H1 (cell line): ENCODE results near the gene KRT9. TPM values are rescaled to one million over a fixed set of nuclear protein-coding genes. Genes with fewer than 3 reads are reported as not detected.
A peak's percentile ranks its signal among the peaks of the same experiment; 100 is the strongest.

Source experiments
- CTCF ChIA-PET: fragments of 300-600 bp; sonication (Branson Sonifier 250); formaldehyde crosslinking; loops from one replicate; lab custom pipeline; 2021; ENCODE audit not compliant: partially characterized antibody; lab: Charles Lee
- POLR2A ChIA-PET: fragments of 300-600 bp; sonication (Branson Sonifier 250); formaldehyde crosslinking; loops from one replicate; lab custom pipeline; 2021; ENCODE audit warnings: inconsistent platforms; ENCODE audit not compliant: partially characterized antibody; lab: Charles Lee
- DNase-seq, 2 experiments: peaks; one replicate each; pipeline versions ENCODE4 v3.0.0 to v3.0.0-alpha.2; 2010 to 2022; ENCODE audit warnings: low spot score in 2 of 2, low read depth in 1 of 2, mixed read lengths in 1 of 2
- FAIRE-seq: peaks from 2 replicates; lab custom pipeline; 2011; peaks lifted over from hg19 to GRCh38; lab: Jason Lieb, UNC
- H2AFZ ChIP-seq: 2 replicates; pipeline ENCODE4 v1.8.1; 2012; ENCODE audit warnings: low read length, inconsistent platforms
- H2AK5ac ChIP-seq: 2 replicates; pipeline ENCODE4 v1.6.1; 2013; ENCODE audit warnings: low read depth, low read length
- H2BK120ac ChIP-seq: replicated peaks from 2 replicates; pipeline ENCODE3; 2013; ENCODE audit warnings: low read depth, low read length, inconsistent platforms
- H2BK12ac ChIP-seq: 2 replicates; pipeline ENCODE4 v1.6.1; 2013; ENCODE audit warnings: low read depth, low read length
- H2BK15ac ChIP-seq: 2 replicates; pipeline ENCODE4 v1.6.1; 2013; ENCODE audit warnings: low read length
- H2BK20ac ChIP-seq: 2 replicates; pipeline ENCODE4 v1.6.1; 2013; ENCODE audit warnings: low read length
- H2BK5ac ChIP-seq: 2 replicates; pipeline ENCODE4 v1.6.1; 2013; ENCODE audit warnings: low read depth, low read length
- H3K14ac ChIP-seq: 2 replicates; pipeline ENCODE4 v1.6.1; 2013; ENCODE audit warnings: inconsistent platforms; ENCODE audit not compliant: insufficient read length
- H3K18ac ChIP-seq: 2 replicates; pipeline ENCODE4 v1.6.1; 2013; ENCODE audit warnings: low read length; ENCODE audit errors: extremely low read depth
- H3K23ac ChIP-seq: 2 replicates; pipeline ENCODE4 v1.6.1; 2013; ENCODE audit warnings: inconsistent platforms; ENCODE audit not compliant: insufficient read length
- H3K23me2 ChIP-seq: 2 replicates; pipeline ENCODE4 v1.6.1; 2013; ENCODE audit warnings: low read depth, low read length
- H3K27ac ChIP-seq: 2 replicates; pipeline ENCODE4 v1.6.1; 2011; ENCODE audit warnings: low read depth, low read length, inconsistent platforms
- H3K27me3 ChIP-seq, 4 experiments: replicated peaks in 1 of 4; 1 replicate in 1 of 4; 2 replicates in 3 of 4; pipeline versions ENCODE4 v1.6.1 to v1.8.1; 2011 to 2013; ENCODE audit warnings: low read length in 3 of 4, mild to moderate bottlenecking in 3 of 4, inconsistent platforms in 2 of 4, mixed read lengths in 2 of 4, moderate library complexity in 1 of 4; ENCODE audit not compliant: control insufficient read depth in 3 of 4, insufficient read depth in 3 of 4; ENCODE audit errors: extremely low read depth in 1 of 4
- H3K36me3 ChIP-seq, 4 experiments: 2 replicates each; pipeline versions ENCODE4 v1.6.1 to v1.8.1; 2011 to 2013; ENCODE audit warnings: mild to moderate bottlenecking in 4 of 4, low read length in 3 of 4, moderate library complexity in 2 of 4, control low read depth in 1 of 4, inconsistent platforms in 1 of 4; ENCODE audit not compliant: insufficient read depth in 4 of 4, control insufficient read depth in 2 of 4
- H3K4ac ChIP-seq: replicated peaks from 2 replicates; pipeline ENCODE3; 2013; ENCODE audit warnings: low read length, low read depth, mixed read lengths, inconsistent platforms; ENCODE audit not compliant: insufficient read length
- H3K4me1 ChIP-seq, 4 experiments: replicated peaks in 1 of 4; 1 replicate in 1 of 4; 2 replicates in 3 of 4; pipeline versions ENCODE4 v1.6.1 to v1.8.1; 2011 to 2013; ENCODE audit warnings: low read length in 3 of 4, inconsistent platforms in 2 of 4, mixed read lengths in 1 of 4; ENCODE audit not compliant: insufficient read depth in 4 of 4, control insufficient read depth in 3 of 4
- H3K4me2 ChIP-seq, 2 experiments: 2 replicates each; pipeline versions ENCODE4 v1.6.1 to v1.8.1; 2011 to 2013; ENCODE audit warnings: low read depth in 2 of 2, low read length in 2 of 2, control low read depth in 1 of 2, inconsistent platforms in 1 of 2, mild to moderate bottlenecking in 1 of 2; ENCODE audit not compliant: insufficient read depth in 1 of 2
- H3K4me3 ChIP-seq, 4 experiments: fragments of 200-600, 300-600 bp in 1 of 4; sonication (generic), shearing (Covaris generic), sonication (Bioruptor Twin) in 1 of 4; 2 replicates each; pipeline versions ENCODE4 v1.5.1 to v1.8.1; 2011 to 2016; ENCODE audit warnings: low read length in 4 of 4, low read depth in 3 of 4, control low read depth in 2 of 4, inconsistent platforms in 2 of 4, mild to moderate bottlenecking in 2 of 4, mixed read lengths in 1 of 4, moderate library complexity in 1 of 4; ENCODE audit not compliant: insufficient read depth in 2 of 4; ENCODE audit errors: extremely low read depth in 1 of 4
- H3K56ac ChIP-seq: replicated peaks from 2 replicates; pipeline ENCODE3; 2013; ENCODE audit warnings: low read depth, mild to moderate bottlenecking, mixed read lengths, low read length, inconsistent platforms; ENCODE audit not compliant: insufficient read length
- H3K79me1 ChIP-seq: 2 replicates; pipeline ENCODE4 v1.6.1; 2013; ENCODE audit warnings: low read depth, low read length, control low read depth
- H3K79me2 ChIP-seq, 2 experiments: 2 replicates each; pipeline versions ENCODE4 v1.6.1 to v1.8.1; 2012 to 2013; ENCODE audit warnings: low read length in 2 of 2, mild to moderate bottlenecking in 2 of 2, inconsistent platforms in 1 of 2; ENCODE audit not compliant: insufficient read depth in 2 of 2, control insufficient read depth in 1 of 2
- H3K9ac ChIP-seq, 4 experiments: replicated peaks in 1 of 4; 1 replicate in 1 of 4; 2 replicates in 3 of 4; pipeline versions ENCODE4 v1.6.1 to v1.8.1; 2011 to 2013; ENCODE audit warnings: low read depth in 3 of 4, low read length in 3 of 4, control low read depth in 2 of 4, mild to moderate bottlenecking in 2 of 4, moderate library complexity in 2 of 4, inconsistent platforms in 1 of 4; ENCODE audit errors: extremely low read depth in 1 of 4
- H3K9me3 ChIP-seq, 2 experiments: 2 replicates each; pipeline versions ENCODE4 v1.6.1 to v1.8.1; 2012 to 2013; ENCODE audit warnings: mild to moderate bottlenecking in 2 of 2, moderate library complexity in 2 of 2, control low read depth in 1 of 2, inconsistent platforms in 1 of 2, low read depth in 1 of 2, low read length in 1 of 2, mixed read lengths in 1 of 2; ENCODE audit not compliant: insufficient read depth in 2 of 2
- H4K20me1 ChIP-seq, 2 experiments: replicated peaks in 1 of 2; 2 replicates each; pipeline versions ENCODE3 to v1.8.1; 2011 to 2013; ENCODE audit warnings: inconsistent platforms in 2 of 2, low read length in 2 of 2, mild to moderate bottlenecking in 1 of 2; ENCODE audit not compliant: insufficient read depth in 2 of 2, control insufficient read depth in 1 of 2
- H4K5ac ChIP-seq: 2 replicates; pipeline ENCODE4 v1.6.1; 2013; ENCODE audit warnings: low read length, low read depth, mixed read lengths, inconsistent platforms; ENCODE audit not compliant: insufficient read length
- H4K8ac ChIP-seq: 2 replicates; pipeline ENCODE4 v1.8.0; 2013; ENCODE audit warnings: mild to moderate bottlenecking, moderate library complexity, low read length, inconsistent platforms; ENCODE audit not compliant: insufficient read depth; ENCODE audit errors: extremely low read depth
- H4K91ac ChIP-seq: replicated peaks from 2 replicates; pipeline ENCODE3; 2013; ENCODE audit warnings: low read length, mixed read lengths, inconsistent platforms; ENCODE audit not compliant: insufficient read length
- RBBP5 ChIP-seq: IDR thresholded peaks from 2 replicates; pipeline ENCODE4 v1.7.1; 2012; ENCODE audit warnings: low read depth, mild to moderate bottlenecking, inconsistent platforms, low read length, moderate library complexity, borderline replicate concordance
- SIX5 ChIP-seq: IDR thresholded peaks from 2 replicates; pipeline ENCODE4 v1.6.1; 2011; ENCODE audit warnings: mild to moderate bottlenecking, low read depth, low read length
- WGBS, 2 experiments: shearing (Covaris generic) in 1 of 2; methylation state at CpG; one replicate each; pipeline versions ENCODE4 v1.1.6 to v1.1.7; 2013 to 2015; ENCODE audit warnings: low lambda C conversion rate in 2 of 2, mixed read lengths in 2 of 2, inconsistent platforms in 1 of 2, low coverage in 1 of 2, missing lambda C conversion rate in 1 of 2; ENCODE audit not compliant: insufficient replicate concordance in 2 of 2, insufficient coverage in 1 of 2, insufficient read length in 1 of 2; ENCODE audit errors: extremely low coverage in 1 of 2, missing lambda C conversion rate in 1 of 2; 5-methylcytosine and 5-hydroxymethylcytosine counted together
- polyA plus RNA-seq, 7 experiments: library from polyadenylated mRNA; depleted of rRNA in 3 of 7; stranded (reverse) in 5 of 7; unstranded in 2 of 7; fragments of >200 nt in 5 of 7; fragments of 200-250 nt in 2 of 7; gene quantifications; 1 replicate in 5 of 7; 2 replicates in 1 of 7; 4 replicates in 1 of 7; pipeline versions ENCODE4 v1.2.1 to v1.2.3, GENCODE V29; 2011 to 2013; ENCODE audit warnings: missing spikeins in 2 of 7, mixed read lengths in 2 of 7
- total RNA-seq: library from RNA; stranded (reverse); fragmentation: NEBNext Ultra II Directional; extraction: Animal tissue kit (Norgen Biotek cat#: 25700); gene quantifications from 2 replicates; pipeline ENCODE4 v1.2.1, GENCODE V29; 2021

The KRT9 gene
- total and polyA plus RNA-seq, 2 of the 8 experiments (the other 6 are each of a cell fraction or from before 2014, with no cell fraction given) = not detected

DNA sequence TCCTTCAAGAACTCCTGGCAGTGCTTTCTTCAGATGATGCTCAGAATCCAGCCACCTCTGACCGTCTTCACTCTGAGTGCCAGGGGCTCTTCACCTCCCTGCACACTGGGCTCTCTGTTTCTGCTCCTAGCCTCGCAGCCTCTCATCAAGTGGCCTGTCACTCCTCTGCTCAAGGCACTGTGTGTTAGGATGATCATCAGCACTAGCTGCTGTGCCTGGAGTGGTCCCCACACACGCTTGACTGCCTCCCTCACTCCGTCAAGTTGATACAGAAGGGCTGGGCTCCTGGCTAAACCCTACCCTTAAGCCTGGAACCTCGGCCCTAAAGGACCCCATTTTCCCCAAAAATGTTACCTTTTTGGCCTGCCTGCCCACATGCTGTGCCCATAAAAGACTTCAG, 15.6 kb downstream of the KRT9 start:
- FAIRE-seq = no peak
- no peak overlapping the region for H2AFZ ChIP-seq
- no peak for TF ChIP-seq SIX5
- no peak for TF ChIP-seq RBBP5

More for the DNA sequence above, 15.6 kb downstream of the KRT9 start:
- H2BK15ac ChIP-seq = no peak overlapping the region
- no peak overlapping the region for H3K14ac ChIP-seq
- H4K91ac ChIP-seq = no peak overlapping the region
- H4K20me1 ChIP-seq = no peaks in the 10 kb centered on the region
- H3K79me1 ChIP-seq = no peaks in the 10 kb centered on the region
- H3K36me3 ChIP-seq = no peaks in the 10 kb centered on the region
- no peak overlapping the region for H3K27ac ChIP-seq
- H2AK5ac ChIP-seq = no peak overlapping the region
- H3K56ac ChIP-seq = no peak overlapping the region
- H3K23ac ChIP-seq = no peak overlapping the region
- 78% methylated on average over 5 of the region's 5 CpGs; no CpG with 5 or more reads in 1 of the 2 experiments for WGBS, 2 experiments
- H2BK5ac ChIP-seq = no peak overlapping the region
- H4K8ac ChIP-seq = no peak overlapping the region
- peak overlapping the region in 1 of 4 experiments; percentile 17; a peak in 1 of 7 replicates for H3K9ac ChIP-seq
- no peak overlapping the region for H3K4me2 ChIP-seq
- no peaks in the 10 kb centered on the region; a peak in 2 of 7 replicates for H3K27me3 ChIP-seq
- no peaks in the 10 kb centered on the region for H3K79me2 ChIP-seq
- H3K4me3 ChIP-seq = no peak overlapping the region
- no peak overlapping the region for H2BK120ac ChIP-seq
- H3K4ac ChIP-seq = no peak overlapping the region
- H3K23me2 ChIP-seq = no peaks in the 10 kb centered on the region; the same call in 1 of the 2 replicates
- DNase-seq = no peak
- H4K5ac ChIP-seq = no peak overlapping the region
- ChIA-PET CTCF (interaction anchor here (1.3 to 21.2 kb wide), 3 partner anchors 92 to 751 kb away, joined by 3 to 492 read pairs (median 279); no protein-coding TSS in a partner anchor), POLR2A (no interaction called here)
- peaks cover 0 to 2% (median 0%) of the 10 kb centered on the region in 4 experiments; a peak in 3 of 7 replicates for H3K4me1 ChIP-seq
- H2BK20ac ChIP-seq = no peak overlapping the region
- no peak overlapping the region for H2BK12ac ChIP-seq
- H3K18ac ChIP-seq = no peak overlapping the region
- H3K9me3 ChIP-seq = no peaks in the 10 kb centered on the region
